Kidney epithelial cell (primary cell): ENCODE data around the gene DTNB. TPM values are rescaled to one million over a fixed set of nuclear protein-coding genes. Genes with fewer than 3 reads are reported as not detected.

ENCODE experiments used
- DNase-seq: peaks from one replicate; pipeline ENCODE4 v3.0.0-alpha.2; 2010; ENCODE audit warnings: low read depth
- H3K27me3 ChIP-seq: 2 replicates; pipeline ENCODE4 v1.6.0; 2011; ENCODE audit warnings: low read length; ENCODE audit not compliant: control insufficient read depth, insufficient read depth
- H3K36me3 ChIP-seq: 2 replicates; pipeline ENCODE4 v1.5.1; 2011; ENCODE audit warnings: low read length; ENCODE audit not compliant: control insufficient read depth, insufficient read depth
- H3K4me3 ChIP-seq: 2 replicates; pipeline ENCODE4 v1.5.1; 2011; ENCODE audit warnings: low read depth, mild to moderate bottlenecking, control low read depth, low read length
- total RNA-seq: library from RNA; depleted of rRNA; stranded (reverse); fragments of >200 nt; gene quantifications from 2 replicates; pipeline ENCODE4 v1.2.3, GENCODE V29; 2015
- TF ChIP-seq, protein P1 (sequence below): IDR thresholded peaks from 2 replicates; pipeline ENCODE4 v1.5.1; 2011; ENCODE audit warnings: mild to moderate bottlenecking, moderate library complexity, low read length, control low read depth, inconsistent platforms; ENCODE audit not compliant: insufficient read depth, poor library complexity, severe bottlenecking

Gene DTNB
- total RNA-seq, 1 donor from 2014 or later = 16.9 TPM

DNA sequence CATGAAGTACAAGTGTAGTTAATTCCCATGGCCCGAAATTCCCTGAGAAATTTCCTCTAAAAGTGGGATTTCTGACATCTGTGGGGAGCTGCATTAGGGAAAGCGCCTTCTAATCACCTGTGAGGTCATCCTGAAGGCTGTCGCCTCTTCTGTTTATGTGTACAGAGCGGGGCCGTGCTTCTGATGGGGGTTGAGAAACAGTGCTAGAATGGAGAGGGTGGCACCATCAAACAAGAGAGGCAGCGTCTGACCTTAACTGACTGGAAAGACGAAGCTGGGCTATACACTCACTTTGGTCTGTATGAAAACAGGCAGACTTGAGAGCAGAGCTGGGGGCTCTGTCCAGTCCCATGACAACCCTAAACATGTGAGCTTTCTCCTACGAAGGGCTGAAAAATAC is 287.5 kb downstream of the DTNB start:
- no peak for DNase-seq
- H3K4me3 ChIP-seq = no peak overlapping the region
- no peaks in the 10 kb centered on the region for H3K27me3 ChIP-seq
- TF ChIP-seq, protein P1, sequence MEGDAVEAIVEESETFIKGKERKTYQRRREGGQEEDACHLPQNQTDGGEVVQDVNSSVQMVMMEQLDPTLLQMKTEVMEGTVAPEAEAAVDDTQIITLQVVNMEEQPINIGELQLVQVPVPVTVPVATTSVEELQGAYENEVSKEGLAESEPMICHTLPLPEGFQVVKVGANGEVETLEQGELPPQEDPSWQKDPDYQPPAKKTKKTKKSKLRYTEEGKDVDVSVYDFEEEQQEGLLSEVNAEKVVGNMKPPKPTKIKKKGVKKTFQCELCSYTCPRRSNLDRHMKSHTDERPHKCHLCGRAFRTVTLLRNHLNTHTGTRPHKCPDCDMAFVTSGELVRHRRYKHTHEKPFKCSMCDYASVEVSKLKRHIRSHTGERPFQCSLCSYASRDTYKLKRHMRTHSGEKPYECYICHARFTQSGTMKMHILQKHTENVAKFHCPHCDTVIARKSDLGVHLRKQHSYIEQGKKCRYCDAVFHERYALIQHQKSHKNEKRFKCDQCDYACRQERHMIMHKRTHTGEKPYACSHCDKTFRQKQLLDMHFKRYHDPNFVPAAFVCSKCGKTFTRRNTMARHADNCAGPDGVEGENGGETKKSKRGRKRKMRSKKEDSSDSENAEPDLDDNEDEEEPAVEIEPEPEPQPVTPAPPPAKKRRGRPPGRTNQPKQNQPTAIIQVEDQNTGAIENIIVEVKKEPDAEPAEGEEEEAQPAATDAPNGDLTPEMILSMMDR = no peak
- no peaks in the 10 kb centered on the region for H3K36me3 ChIP-seq

GRCh38 chr2:25383806-25384205 is 289.6 kb downstream of the DTNB start:
- DNase-seq = no peak
- no peak overlapping the region for H3K4me3 ChIP-seq
- no peaks in the 10 kb centered on the region for H3K27me3 ChIP-seq
- no peaks in the 10 kb centered on the region for H3K36me3 ChIP-seq
- TF ChIP-seq, protein P1 = no peak

- H3K36me3 ChIP-seq = no peaks in the 10 kb centered on the region
- H3K27me3 ChIP-seq = no peaks in the 10 kb centered on the region
- TF ChIP-seq, protein P1 = no peak
- DNase-seq = no peak
- H3K4me3 ChIP-seq = no peak overlapping the region
These were observed 291.9 kb downstream of the DTNB start for GRCh38 chr2:25381502-25381901.

GRCh38 chr2:25380586-25381375 is 292.6 kb downstream of the DTNB start:
- no peaks in the 10 kb centered on the region for H3K27me3 ChIP-seq
- TF ChIP-seq, protein P1 = no peak
- DNase-seq = no peak
- no peak overlapping the region for H3K4me3 ChIP-seq
- H3K36me3 ChIP-seq = no peaks in the 10 kb centered on the region

DNA sequence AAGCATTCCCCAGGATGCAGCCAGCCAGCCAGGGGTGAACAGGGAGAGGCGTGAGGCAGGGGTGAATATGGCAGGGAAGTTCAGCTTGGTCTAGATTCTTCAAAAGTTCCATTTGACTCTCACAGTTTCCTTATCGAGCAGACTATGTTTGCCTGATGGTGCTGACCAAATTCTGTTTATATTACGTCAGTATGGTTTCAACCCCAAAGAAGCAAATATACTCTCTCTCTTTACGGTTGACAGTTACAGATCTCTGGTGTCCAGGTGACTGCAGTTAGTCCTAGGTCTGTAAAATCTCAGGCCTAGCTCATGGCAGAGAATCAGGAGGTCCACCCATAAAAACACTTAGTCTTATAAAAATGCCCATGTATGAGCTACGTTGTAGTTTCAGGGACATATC is 293.4 kb downstream of the DTNB start:
- DNase-seq = no peak
- no peaks in the 10 kb centered on the region for H3K36me3 ChIP-seq
- H3K27me3 ChIP-seq = no peaks in the 10 kb centered on the region
- TF ChIP-seq, protein P1 = no peak
- H3K4me3 ChIP-seq = no peak overlapping the region

GRCh38 chr2:25379535-25379934 is 293.8 kb downstream of the DTNB start:
- DNase-seq = no peak
- no peak overlapping the region for H3K4me3 ChIP-seq
- TF ChIP-seq, protein P1 = no peak
- H3K27me3 ChIP-seq = no peaks in the 10 kb centered on the region
- no peaks in the 10 kb centered on the region for H3K36me3 ChIP-seq
